ENCODE data around the gene TRAPPC14. TPM values are rescaled to one million over a fixed set of nuclear protein-coding genes. Genes with fewer than 3 reads are reported as not detected.

TRAPPC14 gene
- total and polyA plus RNA-seq, 9 of the 15 experiments (the other 6 are each of a cell fraction or from before 2014, with no cell fraction given), result 0.42 to 45.9 (median 18.2) TPM

- TF ChIP-seq USF2 (CRISPR knock-in tag; IDR thresholded peaks at IDR 0.05) (no peak), SMAD3 (CRISPR knock-in tag; conservative IDR thresholded peaks at IDR 0.05) (no peak), MCM2 (IDR thresholded peaks at IDR 0.05; ENCODE audit: low read depth) (no peak), ATF1 (CRISPR knock-in tag; IDR thresholded peaks at IDR 0.05) (no peak), ATF1 (tag; IDR thresholded peaks at IDR 0.05) (0 out of 2 replicates have a peak, but pooled peaks have one; percentile 11), ELK1 (CRISPR knock-in tag; IDR thresholded peaks at IDR 0.05) (no peak), SIRT6 (IDR thresholded peaks at IDR 0.05; ENCODE audit: low read depth, low read length) (no peak), HDAC6 (IDR thresholded peaks at IDR 0.05; ENCODE audit: low read depth, low read length) (no peak), PATZ1 (CRISPR knock-in tag; IDR thresholded peaks at IDR 0.05; ENCODE audit: borderline replicate concordance) (no peak), SP1 (CRISPR knock-in tag; IDR thresholded peaks at IDR 0.05) (0 out of 2 replicates have a peak, but pooled peaks have one; percentile 8), RBBP5 (IDR thresholded peaks at IDR 0.05; ENCODE audit: borderline replicate concordance, insufficient read depth, low read length, poor library complexity, severe bottlenecking) (no peak), CBX2 (IDR thresholded peaks at IDR 0.05; ENCODE audit: insufficient read depth, low read length, poor library complexity, severe bottlenecking) (no peak), PRMT5 (CRISPR knock-in tag; IDR thresholded peaks at IDR 0.05) (no peak), HIVEP1 (CRISPR knock-in tag; IDR thresholded peaks at IDR 0.05) (peak; percentile 64; the same call in 1 of the 2 replicates), ARID1B (IDR thresholded peaks at IDR 0.05) (no peak), DLX4 (CRISPR knock-in tag; IDR thresholded peaks at IDR 0.05) (no peak), SREBF2 (CRISPR knock-in tag; IDR thresholded peaks at IDR 0.05) (no peak), NBN (IDR thresholded peaks at IDR 0.05; ENCODE audit: low read depth) (peak; percentile 41; the same call in 1 of the 2 replicates), ZNF395 (CRISPR knock-in tag; IDR thresholded peaks at IDR 0.05) (no peak), SUPT5H (IDR thresholded peaks at IDR 0.05) (no peak), THRB (CRISPR knock-in tag; conservative IDR thresholded peaks at IDR 0.05) (peak; percentile 76; the same call in 1 of the 2 replicates), SMARCC2 (IDR thresholded peaks at IDR 0.05; ENCODE audit: low read depth) (no peak), ZNF134 (CRISPR knock-in tag; conservative IDR thresholded peaks at IDR 0.05) (no peak)
Measured at GRCh38 chr7:100132697-100133151, 25.8 kb downstream of the TRAPPC14 start (continued).
